IMR-90 (cell line): ENCODE data around the gene LIMS1. TPM values are rescaled to one million over a fixed set of nuclear protein-coding genes. Genes with fewer than 3 reads are reported as not detected.

ENCODE experiments used
- ATAC-seq: fragments of 200-7000 bp; cut with Tn5 transposase; 2 replicates; pipeline ENCODE4 v1.9.1; 2020; ENCODE audit warnings: low read depth, mild to moderate bottlenecking, moderate library complexity
- BruUV-seq: library from RNA; stranded (reverse); fragments of 400-500 nt; replicated peaks from 2 replicates; lab custom pipeline; 2021; lab: Mats Ljungman, UMichigan
- CTCF ChIA-PET: fragments of 300-600 bp; formaldehyde crosslinking; extraction: SDS; loops from one replicate; lab custom pipeline; 2021; ENCODE audit warnings: antibody characterized with exemption; lab: Yijun Ruan, JAX
- POLR2A ChIA-PET: fragments of 300-600 bp; sonication (Branson Sonifier 250); formaldehyde crosslinking; loops from one replicate; lab custom pipeline; 2022; ENCODE audit warnings: antibody characterized with exemption; ENCODE audit not compliant: unreplicated experiment; lab: Charles Lee
- DNase-seq: peaks from one replicate; pipeline ENCODE4 v3.0.0; 2013
- H2AFZ ChIP-seq: replicated peaks from 2 replicates; pipeline ENCODE3; 2013; ENCODE audit warnings: low read length, mild to moderate bottlenecking; ENCODE audit not compliant: poor library complexity
- H2AK5ac ChIP-seq: 2 replicates; pipeline ENCODE4 v1.6.1; 2013; ENCODE audit warnings: low read depth, low read length, inconsistent platforms
- H2AK9ac ChIP-seq: replicated peaks from 2 replicates; pipeline ENCODE3; 2013; ENCODE audit warnings: mild to moderate bottlenecking, low read depth, low read length, moderate library complexity; ENCODE audit not compliant: poor library complexity
- H2BK120ac ChIP-seq: 2 replicates; pipeline ENCODE4 v1.6.1; 2013; ENCODE audit warnings: low read depth, low read length, inconsistent platforms
- H2BK15ac ChIP-seq: 3 replicates; pipeline ENCODE4 v1.6.1; 2013; ENCODE audit warnings: low read depth, low read length, inconsistent platforms
- H2BK20ac ChIP-seq: 2 replicates; pipeline ENCODE4 v1.6.1; 2013; ENCODE audit warnings: low read depth, mild to moderate bottlenecking, inconsistent platforms, low read length, moderate library complexity
- H2BK5ac ChIP-seq: 2 replicates; pipeline ENCODE4 v1.6.1; 2013; ENCODE audit warnings: mild to moderate bottlenecking, low read depth, low read length, inconsistent platforms; ENCODE audit not compliant: poor library complexity, severe bottlenecking
- H3K14ac ChIP-seq: replicated peaks from 2 replicates; pipeline ENCODE4 v1.6.1; 2013; ENCODE audit warnings: low read depth, low read length, inconsistent platforms
- H3K18ac ChIP-seq: 2 replicates; pipeline ENCODE4 v1.6.1; 2013; ENCODE audit warnings: low read depth, low read length, control low read depth
- H3K23ac ChIP-seq: 2 replicates; pipeline ENCODE4 v1.6.1; 2013; ENCODE audit warnings: low read depth, low read length, inconsistent platforms
- H3K27ac ChIP-seq: 2 replicates; pipeline ENCODE4 v1.5.1; 2013; ENCODE audit warnings: mild to moderate bottlenecking, control low read depth, low read length; ENCODE audit not compliant: insufficient read depth
- H3K27me3 ChIP-seq: 2 replicates; pipeline ENCODE4 v1.6.1; 2013; ENCODE audit warnings: low read length; ENCODE audit not compliant: control insufficient read depth, insufficient read depth
- H3K36me3 ChIP-seq: 2 replicates; pipeline ENCODE4 v1.6.1; 2013; ENCODE audit warnings: low read length, mixed read lengths; ENCODE audit not compliant: control insufficient read depth, insufficient read depth
- H3K4ac ChIP-seq: 2 replicates; pipeline ENCODE4 v1.6.1; 2013; ENCODE audit warnings: low read depth, low read length, inconsistent platforms
- H3K4me1 ChIP-seq: 2 replicates; pipeline ENCODE4 v1.6.1; 2013; ENCODE audit warnings: low read length, mixed read lengths; ENCODE audit not compliant: control insufficient read depth, insufficient read depth
- H3K4me2 ChIP-seq: 2 replicates; pipeline ENCODE4 v1.6.1; 2013; ENCODE audit warnings: low read depth, mild to moderate bottlenecking, control low read depth, low read length, moderate library complexity
- H3K4me3 ChIP-seq: 2 replicates; pipeline ENCODE4 v1.5.1; 2013; ENCODE audit warnings: low read depth, mild to moderate bottlenecking, control low read depth, low read length, moderate library complexity; ENCODE audit not compliant: insufficient read depth
- H3K56ac ChIP-seq: 2 replicates; pipeline ENCODE4 v1.6.1; 2013; ENCODE audit warnings: low read length, inconsistent platforms; ENCODE audit not compliant: insufficient read depth; ENCODE audit errors: extremely low read depth
- H3K79me1 ChIP-seq, 2 experiments: 2 replicates each; pipeline ENCODE4 v1.6.1; 2013; ENCODE audit warnings: low read length in 2 of 2, inconsistent platforms in 1 of 2, low read depth in 1 of 2
- H3K9ac ChIP-seq: 2 replicates; pipeline ENCODE4 v1.6.1; 2013; ENCODE audit warnings: low read depth, low read length, control low read depth
- H3K9me1 ChIP-seq: 2 replicates; pipeline ENCODE4 v1.6.1; 2013; ENCODE audit warnings: low read length, inconsistent platforms; ENCODE audit not compliant: insufficient read depth
- H3K9me3 ChIP-seq: 2 replicates; pipeline ENCODE4 v1.6.1; 2013; ENCODE audit warnings: low read length; ENCODE audit not compliant: control insufficient read depth, insufficient read depth
- H4K20me1 ChIP-seq: 2 replicates; pipeline ENCODE4 v1.6.1; 2013; ENCODE audit warnings: low read length, inconsistent platforms; ENCODE audit not compliant: insufficient read depth
- H4K5ac ChIP-seq: 2 replicates; pipeline ENCODE4 v1.6.1; 2013; ENCODE audit warnings: mild to moderate bottlenecking, low read depth, low read length, control low read depth
- H4K8ac ChIP-seq, 2 experiments: 2 replicates each; pipeline ENCODE4 v1.6.1; 2013; ENCODE audit warnings: low read depth in 2 of 2, low read length in 2 of 2, control low read depth in 1 of 2, inconsistent platforms in 1 of 2
- H4K91ac ChIP-seq: 2 replicates; pipeline ENCODE4 v1.6.1; 2013; ENCODE audit warnings: low read depth, low read length, inconsistent platforms; ENCODE audit not compliant: insufficient read depth
- CEBPB ChIP-seq: IDR thresholded peaks from 2 replicates; pipeline ENCODE4 v1.6.1; 2012; ENCODE audit warnings: low read depth, low read length, improper control_type of control experiment
- CHD1 ChIP-seq: IDR thresholded peaks from 2 replicates; pipeline ENCODE4 v1.6.1; 2012; ENCODE audit warnings: low read depth, low read length, improper control_type of control experiment
- FOS ChIP-seq: fragments of 150-350 bp; IDR thresholded peaks from 2 replicates; pipeline ENCODE4 v1.6.1; 2016; ENCODE audit warnings: low read depth, low read length
- MAFK ChIP-seq: IDR thresholded peaks from 2 replicates; pipeline ENCODE4 v1.6.1; 2012; ENCODE audit warnings: low read depth, low read length, improper control_type of control experiment
- MAZ ChIP-seq: IDR thresholded peaks from 2 replicates; pipeline ENCODE4 v1.6.1; 2012; ENCODE audit warnings: low read depth, mild to moderate bottlenecking, low read length, improper control_type of control experiment, moderate library complexity, borderline replicate concordance
- MXI1 ChIP-seq: IDR thresholded peaks from 2 replicates; pipeline ENCODE4 v1.6.1; 2012; ENCODE audit warnings: low read depth, mild to moderate bottlenecking, low read length, moderate library complexity, borderline replicate concordance
- NFE2L2 ChIP-seq: fragments of 150-350 bp; IDR thresholded peaks from 2 replicates; pipeline ENCODE4 v1.6.1; 2016; ENCODE audit warnings: low read depth, mild to moderate bottlenecking, low read length
- POLR2A ChIP-seq: IDR thresholded peaks from 2 replicates; pipeline ENCODE4 v1.6.1; 2012; ENCODE audit warnings: mild to moderate bottlenecking, low read depth, low read length
- RAD21 ChIP-seq: IDR thresholded peaks from 2 replicates; pipeline ENCODE4 v1.6.1; 2012; ENCODE audit warnings: low read length, improper control_type of control experiment
- RCOR1 ChIP-seq: IDR thresholded peaks from 2 replicates; pipeline ENCODE4 v1.6.1; 2012; ENCODE audit warnings: mild to moderate bottlenecking, low read length, improper control_type of control experiment; ENCODE audit not compliant: insufficient replicate concordance
- RFX5 ChIP-seq: IDR thresholded peaks from 2 replicates; pipeline ENCODE4 v1.8.0; 2012; ENCODE audit warnings: low read depth, mild to moderate bottlenecking, low read length, moderate library complexity
- SMC3 ChIP-seq: fragments of 150-350 bp; IDR thresholded peaks from 2 replicates; pipeline ENCODE4 v1.6.1; 2016; ENCODE audit warnings: low read depth, mild to moderate bottlenecking, antibody characterized with exemption, low read length, moderate library complexity
- WGBS, 2 experiments: methylation state at CpG; one replicate each; pipeline versions ENCODE4 v1.1.5 to v1.1.7; 2013; ENCODE audit warnings: missing lambda C conversion rate in 2 of 2; ENCODE audit not compliant: insufficient read length in 1 of 2; ENCODE audit errors: extremely low coverage in 2 of 2; 5-methylcytosine and 5-hydroxymethylcytosine counted together
- dilution Hi-C: fragments of 300-500 bp; cut with HindIII; formaldehyde crosslinking; loops from one replicate; pipeline ENCODE4 v1.14.3; 2018; ENCODE audit warnings: low sequenced_read_pairs; ENCODE audit not compliant: unreplicated experiment
- in situ Hi-C: fragments of 300-500 bp; cut with MboI; formaldehyde crosslinking; loops from 3 replicates; pipeline ENCODE4 v1.14.3; 2019; ENCODE audit warnings: low sequenced_read_pairs, inconsistent platforms, mixed read lengths
- intact Hi-C: fragments of 100-400 bp; cut with micrococcal nuclease; formaldehyde crosslinking; loops from 2 replicates; pipeline ENCODE4 v1.10.0; 2022
- polyA plus RNA-seq, 3 experiments: library from polyadenylated mRNA; depleted of rRNA; stranded (reverse); fragments of >200 nt; gene quantifications; 2 replicates each; pipeline ENCODE4 v1.2.3, GENCODE V29; 2012; ENCODE audit warnings: low replicate concordance in 1 of 3
- total RNA-seq: library from RNA; depleted of rRNA; stranded (reverse); fragments of >200 nt; gene quantifications from 2 replicates; pipeline ENCODE4 v1.2.3, GENCODE V29; 2012
- TF ChIP-seq, protein P1 (sequence below): conservative IDR thresholded peaks from 2 replicates; pipeline ENCODE4 v1.5.1; 2012; ENCODE audit warnings: mild to moderate bottlenecking, low read depth, low read length, improper control_type of control experiment
- TF ChIP-seq, protein P2 (sequence below): fragments of 150-350 bp; IDR thresholded peaks from 2 replicates; pipeline ENCODE4 v1.6.1; 2016; ENCODE audit warnings: low read depth, mild to moderate bottlenecking, low read length, moderate library complexity, borderline replicate concordance
- TF ChIP-seq, protein P3 (sequence below): fragments of 150-350 bp; IDR thresholded peaks from 2 replicates; pipeline ENCODE4 v1.6.1; 2017; ENCODE audit warnings: mild to moderate bottlenecking, antibody characterized with exemption, low read length, low read depth

LIMS1 gene
- total and polyA plus RNA-seq, 2 of the 4 experiments (the other 2 are of a cell fraction), result 59.1 to 131 TPM

DNA sequence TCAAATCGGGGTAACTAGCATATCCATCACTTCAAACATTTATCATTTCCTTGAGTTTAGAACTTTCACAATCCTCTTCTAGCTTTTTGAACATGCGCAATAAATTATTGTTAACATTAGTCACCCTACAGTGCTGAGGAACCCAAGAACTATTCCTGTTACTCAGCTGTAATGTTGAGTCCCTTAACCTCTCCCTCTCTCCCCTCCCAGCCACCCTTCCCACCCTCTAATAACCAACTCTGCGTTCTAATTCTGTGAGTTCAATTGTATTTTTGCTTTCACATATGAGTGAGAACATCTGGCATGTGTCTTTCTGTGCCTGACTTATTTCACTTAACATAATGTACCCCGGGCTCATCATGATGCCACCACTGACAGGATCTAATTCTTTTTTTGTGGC lies 106.5 kb downstream of the LIMS1 start:
- intact Hi-C loops, result no loop called here
- no TSS peak for BruUV-seq
- POLR2A ChIA-PET, result no interaction called here
- TF ChIP-seq NFE2L2 (no peak), MAFK (0 out of 2 replicates have a peak, but pooled peaks have one; percentile 9), FOS (peak; percentile 83), POLR2A (no peak), SMC3 (no peak), RAD21 (no peak), MXI1 (no peak), CEBPB (peak; percentile 94), RCOR1 (no peak), RFX5 (no peak), CHD1 (no peak), MAZ (no peak; the same call in 1 of the 2 replicates)
- TF ChIP-seq, protein P1, sequence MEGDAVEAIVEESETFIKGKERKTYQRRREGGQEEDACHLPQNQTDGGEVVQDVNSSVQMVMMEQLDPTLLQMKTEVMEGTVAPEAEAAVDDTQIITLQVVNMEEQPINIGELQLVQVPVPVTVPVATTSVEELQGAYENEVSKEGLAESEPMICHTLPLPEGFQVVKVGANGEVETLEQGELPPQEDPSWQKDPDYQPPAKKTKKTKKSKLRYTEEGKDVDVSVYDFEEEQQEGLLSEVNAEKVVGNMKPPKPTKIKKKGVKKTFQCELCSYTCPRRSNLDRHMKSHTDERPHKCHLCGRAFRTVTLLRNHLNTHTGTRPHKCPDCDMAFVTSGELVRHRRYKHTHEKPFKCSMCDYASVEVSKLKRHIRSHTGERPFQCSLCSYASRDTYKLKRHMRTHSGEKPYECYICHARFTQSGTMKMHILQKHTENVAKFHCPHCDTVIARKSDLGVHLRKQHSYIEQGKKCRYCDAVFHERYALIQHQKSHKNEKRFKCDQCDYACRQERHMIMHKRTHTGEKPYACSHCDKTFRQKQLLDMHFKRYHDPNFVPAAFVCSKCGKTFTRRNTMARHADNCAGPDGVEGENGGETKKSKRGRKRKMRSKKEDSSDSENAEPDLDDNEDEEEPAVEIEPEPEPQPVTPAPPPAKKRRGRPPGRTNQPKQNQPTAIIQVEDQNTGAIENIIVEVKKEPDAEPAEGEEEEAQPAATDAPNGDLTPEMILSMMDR, result no peak
- TF ChIP-seq, protein P2, sequence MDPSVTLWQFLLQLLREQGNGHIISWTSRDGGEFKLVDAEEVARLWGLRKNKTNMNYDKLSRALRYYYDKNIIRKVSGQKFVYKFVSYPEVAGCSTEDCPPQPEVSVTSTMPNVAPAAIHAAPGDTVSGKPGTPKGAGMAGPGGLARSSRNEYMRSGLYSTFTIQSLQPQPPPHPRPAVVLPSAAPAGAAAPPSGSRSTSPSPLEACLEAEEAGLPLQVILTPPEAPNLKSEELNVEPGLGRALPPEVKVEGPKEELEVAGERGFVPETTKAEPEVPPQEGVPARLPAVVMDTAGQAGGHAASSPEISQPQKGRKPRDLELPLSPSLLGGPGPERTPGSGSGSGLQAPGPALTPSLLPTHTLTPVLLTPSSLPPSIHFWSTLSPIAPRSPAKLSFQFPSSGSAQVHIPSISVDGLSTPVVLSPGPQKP, result no peak
- TF ChIP-seq, protein P3, sequence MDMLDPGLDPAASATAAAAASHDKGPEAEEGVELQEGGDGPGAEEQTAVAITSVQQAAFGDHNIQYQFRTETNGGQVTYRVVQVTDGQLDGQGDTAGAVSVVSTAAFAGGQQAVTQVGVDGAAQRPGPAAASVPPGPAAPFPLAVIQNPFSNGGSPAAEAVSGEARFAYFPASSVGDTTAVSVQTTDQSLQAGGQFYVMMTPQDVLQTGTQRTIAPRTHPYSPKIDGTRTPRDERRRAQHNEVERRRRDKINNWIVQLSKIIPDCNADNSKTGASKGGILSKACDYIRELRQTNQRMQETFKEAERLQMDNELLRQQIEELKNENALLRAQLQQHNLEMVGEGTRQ, result no peak

More for the DNA sequence above, 106.5 kb downstream of the LIMS1 start:
- CTCF ChIA-PET, result interaction anchor here (1.1 kb wide), 1 partner anchor 66 kb away, joined by 4 read pairs; no protein-coding TSS in a partner anchor
- H2BK15ac ChIP-seq, result peak overlapping the region; percentile 79
- WGBS, 2 experiments, result no CpG with 5 or more reads among the region's 4 CpGs
- H3K23ac ChIP-seq, result peak overlapping the region; percentile 8; the same call in 1 of the 2 replicates
- no peaks in the 10 kb centered on the region; the same call in 1 of the 2 replicates for H3K36me3 ChIP-seq
- no peaks in the 10 kb centered on the region for H3K9me3 ChIP-seq
- peak overlapping the region; percentile 94; the same call in 1 of the 2 replicates for H3K4me2 ChIP-seq
- in situ Hi-C loops, result no loop called here
- dilution Hi-C loops, result no loop called here
- peak overlapping the region; percentile 49; the same call in 1 of the 2 replicates for H3K4ac ChIP-seq
- H3K4me1 ChIP-seq, result peaks cover 17% of the 10 kb centered on the region
- peaks cover 20% of the 10 kb centered on the region for H3K9me1 ChIP-seq
- H3K9ac ChIP-seq, result peak overlapping the region; percentile 24; the same call in 1 of the 2 replicates
- H3K27ac ChIP-seq, result no peak overlapping the region
- 0 out of 2 replicates have a peak overlapping the region, but pooled peaks have one; percentile 12 for H3K14ac ChIP-seq
- no peak overlapping the region for H2AK9ac ChIP-seq
- peak overlapping the region; percentile 46; the same call in 1 of the 2 replicates for H3K4me3 ChIP-seq
- no peaks in the 10 kb centered on the region for H3K27me3 ChIP-seq
- H2BK5ac ChIP-seq, result peak overlapping the region; percentile 97
- H4K8ac ChIP-seq, result peak overlapping the region; percentile 27 to 59
- H3K56ac ChIP-seq, result no peak overlapping the region; the same call in 1 of the 2 replicates
- peak overlapping the region; percentile 82; the same call in 1 of the 2 replicates for H4K5ac ChIP-seq
- peak; percentile 93 for DNase-seq
- peak; percentile 68 for ATAC-seq
- peaks cover 15% of the 10 kb centered on the region for H4K20me1 ChIP-seq
- H2BK120ac ChIP-seq, result peak overlapping the region; percentile 56; the same call in 1 of the 2 replicates
- H2BK20ac ChIP-seq, result no peak overlapping the region; the same call in 1 of the 2 replicates
- H3K79me1 ChIP-seq, result peaks cover 22 to 65% of the 10 kb centered on the region in 2 experiments
- no peak overlapping the region for H2AK5ac ChIP-seq
- H4K91ac ChIP-seq, result peak overlapping the region; percentile 60
- peak overlapping the region; percentile 54; the same call in 1 of the 2 replicates for H3K18ac ChIP-seq
- H2AFZ ChIP-seq, result no peak overlapping the region
